ENCODE results near the gene NPAP1. TPM values are rescaled to one million over a fixed set of nuclear protein-coding genes. Genes with fewer than 3 reads are reported as not detected.
A peak's percentile ranks its signal among the peaks of the same experiment; 100 is the strongest.
"Not testable (repeated sequence)": the region's sequence is repeated elsewhere in the genome, so short reads cannot be mapped to it uniquely, and the experiment has no call there.

The NPAP1 gene
- total RNA-seq, 1 experiment from 2014 or later: 0.07 TPM

DNA sequence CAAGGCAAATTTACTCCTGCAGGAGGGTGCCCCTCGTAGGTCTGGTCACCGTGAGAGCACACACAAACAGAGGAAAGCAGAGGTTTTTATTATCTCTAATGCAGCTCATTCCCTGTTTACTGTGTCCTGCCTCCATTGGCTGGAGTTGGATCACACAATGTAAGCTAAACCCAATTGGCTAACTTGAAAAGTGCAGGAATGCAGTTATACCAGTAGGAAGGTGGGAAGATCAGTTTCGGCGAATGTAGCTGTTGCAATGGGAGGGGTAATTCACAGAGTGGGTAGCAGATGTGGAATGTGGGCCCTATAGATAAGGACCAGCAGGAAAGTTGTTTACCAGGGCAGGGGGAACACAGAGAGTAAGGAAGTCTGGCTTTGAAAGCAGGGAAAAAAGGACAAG is 42.5 kb upstream of the NPAP1 start:
- Histone ChIP-seq H2AFZ (ENCODE audit: low read length) (no peak overlapping the region), H3K14ac (ENCODE audit: insufficient read depth, low read length) (no peak overlapping the region), H3K9me3 (ENCODE audit: control insufficient read depth, low read depth, low read length) (peaks cover 32% of the 10 kb centered on the region), H3K23me2 (ENCODE audit: insufficient read length, low read depth, low read length, poor library complexity, severe bottlenecking) (no peaks in the 10 kb centered on the region), H3K4ac (ENCODE audit: low read depth, low read length) (no peak overlapping the region), H3K18ac (ENCODE audit: insufficient read length, low read depth, low read length) (no peak overlapping the region), H3T11ph (ENCODE audit: low read length) (no peak overlapping the region), H4K5ac (ENCODE audit: insufficient read length, low read depth, low read length) (no peak overlapping the region), H3K4me2 (ENCODE audit: insufficient read depth, insufficient read length, low read length) (no peak overlapping the region), H4K20me1 (ENCODE audit: control insufficient read depth, insufficient read depth, insufficient read length) (no peaks in the 10 kb centered on the region), H3K79me2 (ENCODE audit: insufficient read depth, low read length) (no peaks in the 10 kb centered on the region), H2BK20ac (ENCODE audit: low read depth, low read length, poor library complexity, severe bottlenecking) (no peak overlapping the region), H2AK5ac (ENCODE audit: insufficient read length, low read length) (no peak overlapping the region), H3K27ac (ENCODE audit: insufficient read length, low read depth, low read length) (peak overlapping the region; percentile 55), H3K56ac (ENCODE audit: insufficient read length, low read depth, low read length) (no peak overlapping the region), H3K23ac (ENCODE audit: insufficient read length, low read depth, low read length) (no peak overlapping the region), H2BK5ac (ENCODE audit: insufficient read length, low read length) (no peak overlapping the region), H2BK15ac (ENCODE audit: low read depth, low read length) (no peak overlapping the region), H2BK120ac (ENCODE audit: low read depth, low read length, poor library complexity, severe bottlenecking) (no peak overlapping the region), H3K4me1 (ENCODE audit: insufficient read depth, low read length) (no peaks in the 10 kb centered on the region), H3K27me3 (ENCODE audit: insufficient read depth, low read length) (no peaks in the 10 kb centered on the region), H4K91ac (ENCODE audit: insufficient read length, low read depth, low read length) (no peak overlapping the region), H4K8ac (replicated peaks; ENCODE audit: insufficient read length, low read depth, low read length) (no peak overlapping the region), H3K79me1 (ENCODE audit: insufficient read depth, low read depth, low read length, poor library complexity, severe bottlenecking) (no peaks in the 10 kb centered on the region), H2BK12ac (ENCODE audit: insufficient read length, low read depth, low read length) (no peak overlapping the region), H3K9ac (ENCODE audit: extremely low read depth, insufficient read length, low read length) (no peak overlapping the region)
- peaks cover 79% of the 10 kb centered on the region in 2 experiments for H3K9me3 Mint-ChIP-seq
- H3K4me3 Mint-ChIP-seq: no peak overlapping the region; a peak in 1 of 5 replicates
- H3K4me1 Mint-ChIP-seq: peaks cover 0 to 4% of the 10 kb centered on the region in 2 experiments; a peak in 2 of 4 replicates
- H3K27me3 Mint-ChIP-seq (ENCODE audit: low read depth): no peaks in the 10 kb centered on the region; the same call in 1 of the 2 replicates
- no peak for TF ChIP-seq CTCF (conservative IDR thresholded peaks at IDR 0.05)
- peak overlapping the region in 1 of 3 experiments; percentile 56; a peak in 1 of 7 replicates for H3K27ac Mint-ChIP-seq
- peaks cover 5 to 26% (median 16%) of the 10 kb centered on the region in 3 experiments for H3K36me3 Mint-ChIP-seq (ENCODE audit: insufficient read depth in 1 of 3, low read depth in 3 of 3)
- DNase-seq: peak; percentile 49
- no CpG with 5 or more reads among the region's 4 CpGs for WGBS (ENCODE audit: extremely low coverage, insufficient read length, low lambda C conversion rate)

- H3K79me1 ChIP-seq (ENCODE audit: insufficient read depth, low read depth, low read length, poor library complexity, severe bottlenecking); H3K4me1 Mint-ChIP-seq; H4K5ac ChIP-seq (ENCODE audit: insufficient read length, low read depth, low read length); H3K23ac ChIP-seq (ENCODE audit: insufficient read length, low read depth, low read length); H3K23me2 ChIP-seq (ENCODE audit: insufficient read length, low read depth, low read length, poor library complexity, severe bottlenecking); H2BK15ac ChIP-seq (ENCODE audit: low read depth, low read length); H3K14ac ChIP-seq (ENCODE audit: insufficient read depth, low read length); H3K4me2 ChIP-seq (ENCODE audit: insufficient read depth, insufficient read length, low read length); H3K18ac ChIP-seq (ENCODE audit: insufficient read length, low read depth, low read length); H3K27me3 Mint-ChIP-seq (ENCODE audit: low read depth); H2BK5ac ChIP-seq (ENCODE audit: insufficient read length, low read length); H2AK5ac ChIP-seq (ENCODE audit: insufficient read length, low read length); H3K4ac ChIP-seq (ENCODE audit: low read depth, low read length); DNase-seq; H4K20me1 ChIP-seq (ENCODE audit: control insufficient read depth, insufficient read depth, insufficient read length); H2BK120ac ChIP-seq (ENCODE audit: low read depth, low read length, poor library complexity, severe bottlenecking); H4K8ac ChIP-seq (replicated peaks; ENCODE audit: insufficient read length, low read depth, low read length); H3K56ac ChIP-seq (ENCODE audit: insufficient read length, low read depth, low read length); H3K79me2 ChIP-seq (ENCODE audit: insufficient read depth, low read length); H3K27ac ChIP-seq (ENCODE audit: insufficient read length, low read depth, low read length); H4K91ac ChIP-seq (ENCODE audit: insufficient read length, low read depth, low read length); H3K27me3 ChIP-seq (ENCODE audit: insufficient read depth, low read length); H3K9ac ChIP-seq (ENCODE audit: extremely low read depth, insufficient read length, low read length); H3K4me3 Mint-ChIP-seq; H3T11ph ChIP-seq (ENCODE audit: low read length); H2BK20ac ChIP-seq (ENCODE audit: low read depth, low read length, poor library complexity, severe bottlenecking); H2AFZ ChIP-seq (ENCODE audit: low read length); H3K4me1 ChIP-seq (ENCODE audit: insufficient read depth, low read length); H2BK12ac ChIP-seq (ENCODE audit: insufficient read length, low read depth, low read length): not testable (repeated sequence)
- Mint-ChIP-seq H3K9me3 (peaks cover 73 to 77% of the 10 kb centered on the region in 2 experiments), H3K36me3 (ENCODE audit: insufficient read depth in 1 of 3, low read depth in 3 of 3) (peaks cover 16 to 28% (median 17%) of the 10 kb centered on the region in 3 experiments), H3K27ac (peak overlapping the region in 1 of 3 experiments; percentile 94; a peak in 1 of 7 replicates)
- peaks cover 33% of the 10 kb centered on the region for H3K9me3 ChIP-seq (ENCODE audit: control insufficient read depth, low read depth, low read length)
- no CpG with 5 or more reads among the region's 11 CpGs for WGBS (ENCODE audit: extremely low coverage, insufficient read length, low lambda C conversion rate)
Observed at GRCh38 chr15:24639412-24639811, 36.2 kb upstream of the NPAP1 start.
